ENCODE results near the gene SPRY2.

SPRY2 gene

DNA sequence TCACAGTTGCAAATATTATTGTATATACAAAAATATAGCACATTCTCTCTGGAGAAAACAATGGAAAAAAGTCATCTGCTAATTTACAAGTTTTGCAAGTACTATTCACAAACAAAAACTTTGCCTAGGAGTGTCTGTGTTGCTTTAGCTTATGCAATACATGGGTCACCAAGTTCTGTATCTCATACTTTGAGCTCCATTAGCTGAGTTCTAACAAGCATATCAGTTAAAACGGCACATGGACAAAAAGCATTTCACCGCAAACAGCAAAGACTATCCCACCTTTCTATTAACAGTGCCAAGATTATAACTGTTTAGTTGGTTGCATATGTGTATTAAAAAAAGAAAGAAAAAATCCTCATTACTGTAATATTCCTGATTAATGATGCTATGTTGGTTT, 4.6 kb downstream of the SPRY2 start:
- Histone ChIP-seq H3K9me3 (ENCODE audit: severe bottlenecking) (no peaks in the 10 kb centered on the region), H3K27me3 (ENCODE audit: insufficient read depth, low read depth, severe bottlenecking) (no peaks in the 10 kb centered on the region), H3K4me3 (ENCODE audit: low read depth, low read length) (no peak overlapping the region), H3K36me3 (no peaks in the 10 kb centered on the region), H3K27ac (no peak overlapping the region)
- no peak for DNase-seq
- TF ChIP-seq, protein P1, sequence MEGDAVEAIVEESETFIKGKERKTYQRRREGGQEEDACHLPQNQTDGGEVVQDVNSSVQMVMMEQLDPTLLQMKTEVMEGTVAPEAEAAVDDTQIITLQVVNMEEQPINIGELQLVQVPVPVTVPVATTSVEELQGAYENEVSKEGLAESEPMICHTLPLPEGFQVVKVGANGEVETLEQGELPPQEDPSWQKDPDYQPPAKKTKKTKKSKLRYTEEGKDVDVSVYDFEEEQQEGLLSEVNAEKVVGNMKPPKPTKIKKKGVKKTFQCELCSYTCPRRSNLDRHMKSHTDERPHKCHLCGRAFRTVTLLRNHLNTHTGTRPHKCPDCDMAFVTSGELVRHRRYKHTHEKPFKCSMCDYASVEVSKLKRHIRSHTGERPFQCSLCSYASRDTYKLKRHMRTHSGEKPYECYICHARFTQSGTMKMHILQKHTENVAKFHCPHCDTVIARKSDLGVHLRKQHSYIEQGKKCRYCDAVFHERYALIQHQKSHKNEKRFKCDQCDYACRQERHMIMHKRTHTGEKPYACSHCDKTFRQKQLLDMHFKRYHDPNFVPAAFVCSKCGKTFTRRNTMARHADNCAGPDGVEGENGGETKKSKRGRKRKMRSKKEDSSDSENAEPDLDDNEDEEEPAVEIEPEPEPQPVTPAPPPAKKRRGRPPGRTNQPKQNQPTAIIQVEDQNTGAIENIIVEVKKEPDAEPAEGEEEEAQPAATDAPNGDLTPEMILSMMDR (IDR thresholded peaks at IDR 0.05; ENCODE audit: low read depth, low read length), result no peak

DNA sequence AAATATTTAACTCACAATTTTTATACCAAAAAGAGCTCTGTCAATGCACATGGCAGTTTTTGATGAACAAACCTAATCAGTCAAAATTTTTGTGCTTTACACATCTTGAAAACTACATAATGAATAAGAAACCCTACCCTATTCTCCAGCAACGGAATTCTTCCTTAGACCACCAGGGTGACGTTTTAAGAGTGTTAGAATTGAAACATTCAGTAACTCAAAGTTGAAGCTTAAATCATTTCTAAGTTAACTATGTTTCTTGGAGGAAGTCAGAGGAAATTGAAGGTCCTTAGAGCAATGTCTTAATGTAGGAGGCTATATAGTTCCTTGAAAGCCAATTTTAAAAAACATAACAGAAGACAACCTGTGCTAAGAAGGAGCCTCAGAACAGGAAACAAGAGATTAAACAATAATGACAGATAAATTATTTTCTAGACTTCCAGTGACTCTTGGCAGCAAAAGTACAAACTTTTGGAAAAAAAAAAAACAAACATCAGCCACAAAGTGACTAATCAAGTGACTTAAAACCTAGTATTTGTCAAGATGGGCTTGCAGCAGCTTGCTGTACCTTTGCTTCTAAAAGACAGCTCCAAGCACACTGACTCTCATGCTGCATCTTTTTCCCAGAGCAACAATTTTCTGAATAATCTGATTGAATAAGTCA, 6.2 kb downstream of the SPRY2 start:
- no peaks in the 10 kb centered on the region for H3K27me3 ChIP-seq (ENCODE audit: insufficient read depth, low read depth, severe bottlenecking)
- no peak for DNase-seq
- no peaks in the 10 kb centered on the region for H3K9me3 ChIP-seq (ENCODE audit: severe bottlenecking)
- TF ChIP-seq, protein P1 (IDR thresholded peaks at IDR 0.05; ENCODE audit: low read depth, low read length), result no peak
- no peak overlapping the region for H3K4me3 ChIP-seq (ENCODE audit: low read depth, low read length)
- no peaks in the 10 kb centered on the region for H3K36me3 ChIP-seq
- no peak overlapping the region for H3K27ac ChIP-seq

DNA sequence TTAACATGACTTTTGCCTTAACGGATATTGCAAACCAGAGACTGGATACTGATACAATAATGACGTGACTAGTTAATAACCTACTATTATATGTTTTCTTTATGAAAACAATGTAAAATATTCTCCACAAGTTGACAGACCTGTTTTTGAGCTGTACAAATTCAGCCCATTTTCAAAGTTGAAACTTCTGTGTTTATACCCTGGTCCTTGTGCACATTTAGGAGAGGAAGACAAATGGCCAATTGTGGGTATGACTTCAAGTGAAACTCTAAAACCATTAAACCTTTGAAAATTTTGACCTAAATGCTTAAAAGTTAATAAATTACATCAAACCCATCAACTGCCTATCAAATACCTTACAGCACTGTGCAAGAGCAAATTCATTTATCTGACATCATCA, 8.9 kb downstream of the SPRY2 start:
- H3K9me3 ChIP-seq (ENCODE audit: severe bottlenecking), result no peaks in the 10 kb centered on the region

DNA sequence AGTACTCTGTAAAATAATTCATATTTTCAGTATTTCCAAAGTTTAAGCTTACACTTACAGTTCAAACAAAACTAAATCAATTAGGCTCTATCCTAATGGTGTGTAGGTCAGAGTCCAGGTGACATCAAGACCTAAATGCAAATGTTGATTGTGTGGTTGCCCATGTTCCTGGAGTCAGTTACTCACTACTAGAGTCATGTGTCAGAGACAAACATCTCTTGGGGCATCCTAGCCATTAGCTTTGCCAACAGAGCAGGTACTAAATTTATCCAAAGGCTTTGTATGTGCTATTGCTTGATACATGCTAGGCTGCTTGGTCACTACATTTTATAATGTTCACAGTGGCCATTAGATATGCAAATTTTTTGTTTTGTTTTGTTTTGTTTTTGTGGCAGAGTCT, 11.7 kb downstream of the SPRY2 start:
- TF ChIP-seq, protein P1 (IDR thresholded peaks at IDR 0.05; ENCODE audit: low read depth, low read length), result no peak
- Histone ChIP-seq H3K27ac (no peak overlapping the region), H3K27me3 (ENCODE audit: insufficient read depth, low read depth, severe bottlenecking) (no peaks in the 10 kb centered on the region), H3K36me3 (no peaks in the 10 kb centered on the region), H3K9me3 (ENCODE audit: severe bottlenecking) (no peaks in the 10 kb centered on the region), H3K4me3 (ENCODE audit: low read depth, low read length) (no peak overlapping the region)
- no peak for DNase-seq

More for the DNA sequence above, 8.9 kb downstream of the SPRY2 start:
- H3K4me3 ChIP-seq (ENCODE audit: low read depth, low read length), result no peak overlapping the region
- no peaks in the 10 kb centered on the region for H3K27me3 ChIP-seq (ENCODE audit: insufficient read depth, low read depth, severe bottlenecking)
- DNase-seq, result no peak
- TF ChIP-seq, protein P1 (IDR thresholded peaks at IDR 0.05; ENCODE audit: low read depth, low read length), result no peak
- no peaks in the 10 kb centered on the region for H3K36me3 ChIP-seq
- H3K27ac ChIP-seq, result no peak overlapping the region

DNA sequence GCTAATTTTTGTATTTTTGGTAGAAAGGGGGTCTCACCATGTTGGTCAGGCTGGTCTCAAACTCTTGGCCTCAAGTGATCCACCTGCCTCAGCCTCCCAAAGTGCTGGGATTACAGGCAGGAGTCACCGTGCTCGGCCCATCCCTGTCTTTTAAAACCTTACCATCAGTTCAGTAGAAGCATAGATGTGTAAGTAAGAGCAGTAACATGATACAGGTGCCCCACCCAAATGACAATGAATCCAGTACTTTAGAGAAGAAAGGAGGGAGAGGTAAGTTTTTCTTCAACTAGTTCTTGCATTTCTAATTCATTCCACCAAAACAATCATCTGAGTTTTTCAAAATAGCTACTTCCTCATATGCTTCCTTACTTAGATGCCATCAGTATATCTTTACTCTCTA, 21.9 kb downstream of the SPRY2 start:
- Histone ChIP-seq H3K4me3 (ENCODE audit: low read depth, low read length) (no peak overlapping the region), H3K9me3 (ENCODE audit: severe bottlenecking) (no peaks in the 10 kb centered on the region), H3K27ac (no peak overlapping the region), H3K27me3 (ENCODE audit: insufficient read depth, low read depth, severe bottlenecking) (no peaks in the 10 kb centered on the region), H3K36me3 (no peaks in the 10 kb centered on the region)
- no peak for DNase-seq
- TF ChIP-seq, protein P1 (IDR thresholded peaks at IDR 0.05; ENCODE audit: low read depth, low read length), result no peak

Data from WERI-Rb-1 (cell line).